ENCODE measurements around the gene AP2A2.

The AP2A2 gene

GRCh38 chr11:898540-899190 lies 27.0 kb upstream of the AP2A2 start:
- peak; percentile 29 for DNase-seq (ENCODE audit: low read depth)

- no peak for DNase-seq (ENCODE audit: low read depth)
Observed at GRCh38 chr11:899724-900123, 25.9 kb upstream of the AP2A2 start.

GRCh38 chr11:900545-900944 lies 25.1 kb upstream of the AP2A2 start:
- DNase-seq (ENCODE audit: low read depth) = no peak

- DNase-seq (ENCODE audit: low read depth) = no peak
Observed at GRCh38 chr11:901452-902061, 24.1 kb upstream of the AP2A2 start.

- DNase-seq (ENCODE audit: low read depth) = no peak
Observed at GRCh38 chr11:904380-904779, 21.3 kb upstream of the AP2A2 start.

- DNase-seq (ENCODE audit: low read depth) = no peak
Observed at GRCh38 chr11:905952-906351, 19.7 kb upstream of the AP2A2 start.

GRCh38 chr11:907668-908067 lies 18.0 kb upstream of the AP2A2 start:
- no peak for DNase-seq (ENCODE audit: low read depth)

DNA sequence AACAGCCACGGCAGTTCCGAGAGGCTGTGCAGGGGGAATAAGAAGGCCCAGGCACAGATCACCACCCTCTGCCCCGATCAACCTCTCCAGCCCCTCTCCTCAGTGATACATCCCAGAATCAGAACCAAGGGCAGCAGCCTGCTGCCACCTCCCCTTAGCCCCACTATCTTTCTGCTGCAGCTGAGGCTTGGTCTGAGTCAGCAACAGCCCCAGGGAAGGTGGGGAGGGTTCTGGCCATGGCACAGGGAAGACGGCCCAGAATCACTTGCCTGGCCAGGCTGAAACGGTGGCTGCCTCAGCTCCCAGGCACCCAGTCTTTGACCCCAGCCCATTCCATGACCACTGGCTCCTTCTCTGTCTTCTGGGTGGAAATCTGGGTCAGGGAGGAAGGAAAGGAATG lies 17.4 kb upstream of the AP2A2 start:
- DNase-seq (ENCODE audit: low read depth) = no peak

- DNase-seq (ENCODE audit: low read depth) = no peak
Observed at GRCh38 chr11:909406-909805, 16.3 kb upstream of the AP2A2 start.

DNA sequence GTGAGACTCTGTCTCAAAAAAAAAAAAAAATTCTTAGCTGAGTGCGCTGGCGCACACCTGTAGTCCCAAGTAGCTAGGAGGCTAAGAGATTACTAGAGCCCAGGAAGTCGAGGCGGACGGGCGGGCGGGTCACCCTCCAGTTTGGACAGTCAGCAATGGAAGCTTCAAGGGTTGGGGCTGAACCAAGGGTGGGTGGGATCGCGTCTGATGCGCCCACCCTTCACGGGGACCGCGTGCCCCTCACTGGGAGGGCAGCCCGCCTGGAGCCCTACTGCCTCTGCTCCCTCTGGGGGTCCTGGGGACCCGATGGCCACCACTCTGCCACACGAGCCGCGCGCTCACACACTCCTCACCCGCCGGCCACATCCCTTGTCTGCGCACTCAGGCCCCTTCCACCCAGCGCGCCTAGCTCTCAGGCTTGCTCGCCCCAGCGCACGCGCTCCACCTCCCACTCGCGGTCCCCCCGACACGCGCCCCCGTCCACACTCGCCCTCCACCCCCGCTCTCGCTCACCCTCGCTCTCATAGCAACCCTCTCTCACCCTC lies 15.6 kb upstream of the AP2A2 start:
- no peak for DNase-seq (ENCODE audit: low read depth)

- DNase-seq (ENCODE audit: low read depth) = peak; percentile 72
Observed at GRCh38 chr11:910589-911030, 15.1 kb upstream of the AP2A2 start, which contains the start of gene CHID1. Gene CHID1, minus strand, starts transcription at chr11:910810. Its CDS starts 5,994 bp downstream, at chr11:904816.

DNA sequence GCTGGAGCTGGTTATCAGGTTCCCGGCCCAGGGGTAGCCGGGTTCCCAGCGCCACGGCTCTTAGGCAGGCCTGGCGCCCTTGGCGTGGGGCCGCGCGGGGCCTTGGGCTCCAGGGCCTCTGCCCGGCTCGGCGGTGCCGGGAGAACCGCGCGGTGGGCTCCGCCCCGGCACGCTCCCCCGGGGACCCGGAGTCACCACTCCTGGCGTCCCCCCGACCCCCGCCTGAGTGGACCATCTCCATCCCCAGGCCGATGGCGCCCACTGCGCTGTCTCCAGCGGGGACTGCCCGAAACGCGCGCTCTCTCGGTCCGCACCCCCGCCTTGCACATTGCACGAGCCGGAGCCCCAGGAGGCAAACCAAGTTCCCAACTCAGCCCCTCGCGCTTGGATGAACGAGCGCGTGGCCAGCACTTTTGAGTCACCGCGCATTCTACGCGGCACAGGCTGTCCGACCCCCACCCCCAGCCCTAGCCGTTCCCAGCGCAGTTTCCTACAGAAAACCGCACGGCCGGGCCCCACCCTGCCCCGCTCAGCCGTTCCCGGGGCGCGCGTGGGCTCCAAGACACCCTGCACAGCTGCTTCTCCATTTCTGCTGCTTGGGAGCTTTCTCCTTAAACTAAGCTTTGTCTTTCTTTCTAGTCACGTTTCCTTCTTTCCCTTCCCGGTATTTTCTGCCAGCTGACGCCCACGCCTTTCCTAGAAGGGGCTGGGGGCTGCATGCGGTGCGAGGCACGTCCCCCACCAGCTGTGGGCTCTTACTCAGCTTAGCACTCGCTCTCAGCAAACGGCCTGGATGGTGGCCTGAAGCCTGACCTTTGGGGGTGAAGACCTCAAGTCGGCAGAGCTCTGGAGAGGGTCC lies 14.4 kb upstream of the AP2A2 start:
- peak; percentile 53 for DNase-seq (ENCODE audit: low read depth)

DNA sequence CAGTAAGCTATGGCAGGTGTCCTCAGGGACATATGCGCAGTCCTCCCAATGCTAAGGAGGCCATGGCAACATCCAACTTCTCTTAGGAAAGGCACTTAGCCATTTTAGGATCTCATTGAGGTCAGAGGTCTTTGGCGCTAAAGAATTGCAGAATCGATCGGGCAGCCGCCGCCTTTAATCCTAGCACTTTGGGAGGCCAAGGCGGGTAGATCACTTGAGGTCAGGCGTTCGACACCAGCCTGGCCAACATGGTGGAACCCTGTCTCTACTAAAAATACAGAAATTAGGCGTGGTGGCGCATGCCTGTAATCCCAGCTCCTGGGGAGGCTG lies 13.8 kb upstream of the AP2A2 start:
- no peak for DNase-seq (ENCODE audit: low read depth)

DNA sequence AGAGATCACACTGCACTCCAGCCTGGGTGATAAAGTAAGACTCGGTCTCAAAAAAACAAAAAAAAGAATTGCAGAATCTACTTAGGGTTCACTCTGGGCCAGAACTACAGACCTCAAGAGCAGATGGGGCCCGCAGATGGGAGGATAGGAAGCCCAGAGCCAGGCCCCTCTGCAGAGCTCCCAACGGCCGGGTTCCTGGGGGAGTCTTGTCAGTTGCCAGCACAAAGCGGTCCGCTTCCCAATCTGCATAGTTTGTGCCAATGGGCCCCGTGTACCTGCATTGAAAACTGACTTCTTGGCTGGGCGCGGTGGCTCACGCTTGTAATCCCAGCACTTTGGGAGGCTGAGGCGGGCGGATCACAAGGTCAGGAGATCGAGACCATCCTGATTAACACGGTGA lies 13.4 kb upstream of the AP2A2 start:
- DNase-seq (ENCODE audit: low read depth) = no peak

DNA sequence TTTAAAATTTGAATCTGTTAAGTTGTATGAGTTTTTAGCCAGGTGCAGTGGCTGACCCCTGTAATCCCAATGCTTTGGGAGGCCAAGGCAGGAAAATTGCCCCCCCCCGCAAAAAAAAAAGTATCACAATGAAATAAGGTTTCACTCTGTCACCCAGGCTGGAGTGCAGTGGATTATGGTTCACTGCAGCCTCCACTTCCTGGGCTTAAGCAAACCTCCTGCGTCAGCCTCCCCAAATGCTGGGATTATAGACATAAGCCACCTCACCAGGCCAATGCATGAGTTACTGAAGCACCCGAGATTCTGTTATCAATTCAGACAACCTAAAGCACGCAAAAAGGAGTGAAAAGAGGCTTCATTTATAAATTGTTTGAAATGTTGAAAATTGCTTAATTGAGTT lies 12.6 kb upstream of the AP2A2 start:
- no peak for DNase-seq (ENCODE audit: low read depth)

- no peak for DNase-seq (ENCODE audit: low read depth)
Observed at GRCh38 chr11:914204-914603, 11.5 kb upstream of the AP2A2 start.

- no peak for DNase-seq (ENCODE audit: low read depth)
Observed at GRCh38 chr11:914747-915501, 10.7 kb upstream of the AP2A2 start.

GRCh38 chr11:917426-917825 lies 8.2 kb upstream of the AP2A2 start:
- no peak for DNase-seq (ENCODE audit: low read depth)

GRCh38 chr11:921921-922678 lies 3.6 kb upstream of the AP2A2 start:
- no peak for DNase-seq (ENCODE audit: low read depth)

GRCh38 chr11:923691-924405 lies 1.8 kb upstream of the AP2A2 start:
- DNase-seq (ENCODE audit: low read depth) = no peak

Measured in amniotic epithelial cell (primary cell).